HUES48 (cell line): ENCODE results near the gene PRRT1B.

Experiments used
- H3K27ac ChIP-seq: one replicate; pipeline ENCODE4 v1.7.0; 2013; ENCODE audit warnings: low read depth, low read length, inconsistent platforms
- H3K27me3 ChIP-seq: 2 replicates; pipeline ENCODE4 v1.6.1; 2013; ENCODE audit warnings: mild to moderate bottlenecking, low read length; ENCODE audit not compliant: control insufficient read depth, insufficient read depth
- H3K36me3 ChIP-seq: 2 replicates; pipeline ENCODE4 v1.6.1; 2013; ENCODE audit warnings: low read length; ENCODE audit not compliant: control insufficient read depth, insufficient read depth
- H3K4me1 ChIP-seq: 2 replicates; pipeline ENCODE4 v1.6.1; 2013; ENCODE audit warnings: mild to moderate bottlenecking, low read length; ENCODE audit not compliant: control insufficient read depth, insufficient read depth
- H3K4me3 ChIP-seq: 2 replicates; pipeline ENCODE4 v1.5.1; 2013; ENCODE audit warnings: mild to moderate bottlenecking, low read depth, low read length
- H3K9ac ChIP-seq: 2 replicates; pipeline ENCODE4 v1.6.1; 2013; ENCODE audit warnings: mild to moderate bottlenecking, low read depth, low read length, moderate library complexity
- H3K9me3 ChIP-seq: 2 replicates; pipeline ENCODE4 v1.6.1; 2013; ENCODE audit warnings: low read length; ENCODE audit not compliant: control insufficient read depth, insufficient read depth

The PRRT1B gene

GRCh38 chr9:131554087-131554842 lies 8.9 kb downstream of the PRRT1B start:
- Histone ChIP-seq H3K4me1 (no peaks in the 10 kb centered on the region), H3K4me3 (peak overlapping the region; percentile 54; the same call in 1 of the 2 replicates), H3K9ac (no peak overlapping the region), H3K9me3 (no peaks in the 10 kb centered on the region), H3K36me3 (no peaks in the 10 kb centered on the region), H3K27ac (no peak overlapping the region), H3K27me3 (peaks cover 24% of the 10 kb centered on the region)

- no peaks in the 10 kb centered on the region for H3K4me1 ChIP-seq
Observed at GRCh38 chr9:131554843-131555351, 9.6 kb downstream of the PRRT1B start.

GRCh38 chr9:131555841-131556673 lies 10.7 kb downstream of the PRRT1B start:
- Histone ChIP-seq H3K27ac (no peak overlapping the region), H3K4me3 (no peak overlapping the region), H3K27me3 (peaks cover 24% of the 10 kb centered on the region), H3K9me3 (no peaks in the 10 kb centered on the region; the same call in 1 of the 2 replicates), H3K4me1 (no peaks in the 10 kb centered on the region), H3K36me3 (no peaks in the 10 kb centered on the region), H3K9ac (no peak overlapping the region)

More at GRCh38 chr9:131554843-131555351, 9.6 kb downstream of the PRRT1B start:
- Histone ChIP-seq H3K4me3 (peak overlapping the region; percentile 54; the same call in 1 of the 2 replicates), H3K27ac (no peak overlapping the region), H3K9me3 (no peaks in the 10 kb centered on the region), H3K9ac (no peak overlapping the region), H3K36me3 (no peaks in the 10 kb centered on the region), H3K27me3 (peaks cover 24% of the 10 kb centered on the region)

GRCh38 chr9:131557855-131558548 lies 12.7 kb downstream of the PRRT1B start:
- Histone ChIP-seq H3K27me3 (peaks cover 24% of the 10 kb centered on the region), H3K4me3 (no peak overlapping the region), H3K4me1 (no peaks in the 10 kb centered on the region), H3K9ac (no peak overlapping the region), H3K36me3 (no peaks in the 10 kb centered on the region), H3K27ac (no peak overlapping the region), H3K9me3 (peaks cover 3% of the 10 kb centered on the region; the same call in 1 of the 2 replicates)

- peaks cover 3% of the 10 kb centered on the region; the same call in 1 of the 2 replicates for H3K9me3 ChIP-seq
- peaks cover 17% of the 10 kb centered on the region for H3K27me3 ChIP-seq
- H3K4me3 ChIP-seq = no peak overlapping the region
- H3K36me3 ChIP-seq = no peaks in the 10 kb centered on the region
- H3K9ac ChIP-seq = no peak overlapping the region
- H3K27ac ChIP-seq = no peak overlapping the region
- no peaks in the 10 kb centered on the region for H3K4me1 ChIP-seq
Observed at GRCh38 chr9:131559421-131560000, 14.2 kb downstream of the PRRT1B start.

- peaks cover 3% of the 10 kb centered on the region; the same call in 1 of the 2 replicates for H3K9me3 ChIP-seq
- no peak overlapping the region for H3K4me3 ChIP-seq
- H3K9ac ChIP-seq = no peak overlapping the region
- no peaks in the 10 kb centered on the region for H3K27me3 ChIP-seq
- H3K36me3 ChIP-seq = no peaks in the 10 kb centered on the region
- no peaks in the 10 kb centered on the region for H3K4me1 ChIP-seq
- H3K27ac ChIP-seq = no peak overlapping the region
Observed at GRCh38 chr9:131562032-131562959, 17.0 kb downstream of the PRRT1B start.

- Histone ChIP-seq H3K9ac (no peak overlapping the region), H3K27ac (no peak overlapping the region), H3K4me1 (no peaks in the 10 kb centered on the region), H3K36me3 (no peaks in the 10 kb centered on the region), H3K9me3 (peaks cover 3% of the 10 kb centered on the region; the same call in 1 of the 2 replicates), H3K4me3 (no peak overlapping the region), H3K27me3 (no peaks in the 10 kb centered on the region)
Observed at GRCh38 chr9:131565369-131565768, 20.0 kb downstream of the PRRT1B start.

GRCh38 chr9:131566158-131566557 lies 20.8 kb downstream of the PRRT1B start:
- Histone ChIP-seq H3K9ac (no peak overlapping the region), H3K27ac (no peak overlapping the region), H3K27me3 (no peaks in the 10 kb centered on the region), H3K9me3 (peaks cover 3% of the 10 kb centered on the region; the same call in 1 of the 2 replicates), H3K4me3 (no peak overlapping the region), H3K36me3 (no peaks in the 10 kb centered on the region), H3K4me1 (no peaks in the 10 kb centered on the region)

- Histone ChIP-seq H3K9me3 (no peaks in the 10 kb centered on the region; the same call in 1 of the 2 replicates), H3K27me3 (no peaks in the 10 kb centered on the region), H3K36me3 (peaks cover 3% of the 10 kb centered on the region; the same call in 1 of the 2 replicates), H3K4me1 (no peaks in the 10 kb centered on the region), H3K9ac (no peak overlapping the region), H3K4me3 (no peak overlapping the region), H3K27ac (no peak overlapping the region)
Observed at GRCh38 chr9:131567910-131568309, 22.6 kb downstream of the PRRT1B start.
